SU-DHL-6 (cell line): ENCODE results near the gene ZNF280A.
"Not testable (repeated sequence)": the region's sequence is repeated elsewhere in the genome, so short reads cannot be mapped to it uniquely, and the experiment has no call there.

Experiments
- H2AFZ ChIP-seq: fragments of 200-600 bp; sonication (generic); 2 replicates; pipeline ENCODE4 v1.6.1; 2014; ENCODE audit warnings: low read depth, mild to moderate bottlenecking, moderate library complexity, mixed read lengths, antibody characterized with exemption, low read length; ENCODE audit not compliant: severe bottlenecking
- H3F3A ChIP-seq: fragments of 200-600 bp; shearing (Covaris generic); 2 replicates; pipeline ENCODE4 v1.6.0; 2016; ENCODE audit warnings: antibody characterized with exemption, mild to moderate bottlenecking; ENCODE audit not compliant: insufficient read depth
- H3K27ac ChIP-seq: fragments of 200-600 bp; sonication (generic); 2 replicates; pipeline ENCODE4 v1.5.1; 2016; ENCODE audit warnings: low read depth, mild to moderate bottlenecking, low read length, moderate library complexity, mixed read lengths
- H3K27me3 ChIP-seq: fragments of 200-600 bp; sonication (generic), shearing (Covaris generic); 2 replicates; pipeline ENCODE4 v1.6.0; 2014; ENCODE audit warnings: mild to moderate bottlenecking, low read length
- H3K36me3 ChIP-seq: fragments of 200-600 bp; sonication (generic); 2 replicates; pipeline ENCODE4 v1.6.1; 2014; ENCODE audit warnings: mild to moderate bottlenecking, low read length, mixed read lengths
- H3K4me2 ChIP-seq: fragments of 300-600, 200-600 bp; shearing (Covaris generic), sonication (generic); 2 replicates; pipeline ENCODE4 v1.6.0; 2014; ENCODE audit warnings: low read length, low read depth, mild to moderate bottlenecking; ENCODE audit not compliant: poor library complexity, severe bottlenecking
- H3K4me3 ChIP-seq: fragments of 200-600 bp; sonication (generic); 2 replicates; pipeline ENCODE4 v1.5.1; 2014; ENCODE audit warnings: antibody characterized with exemption, low read length, mild to moderate bottlenecking, mixed read lengths; ENCODE audit not compliant: insufficient read depth, poor library complexity, severe bottlenecking
- H3K79me2 ChIP-seq: fragments of 200-600 bp; sonication (generic); 2 replicates; pipeline ENCODE4 v1.6.1; 2014; ENCODE audit warnings: mild to moderate bottlenecking, low read length, moderate library complexity; ENCODE audit not compliant: insufficient read depth
- H3K9ac ChIP-seq: fragments of 200-600 bp; sonication (generic); 2 replicates; pipeline ENCODE4 v1.7.0; 2014; ENCODE audit warnings: mild to moderate bottlenecking, low read length
- H3K9me2 ChIP-seq: fragments of 200-600 bp; sonication (generic); replicated peaks from 2 replicates; pipeline ENCODE4 v1.6.1; 2014; ENCODE audit warnings: low read length; ENCODE audit not compliant: insufficient read depth
- H3K9me3 ChIP-seq: fragments of 200-600 bp; sonication (generic); 2 replicates; pipeline ENCODE4 v1.6.1; 2014; ENCODE audit warnings: low read length, mixed read lengths; ENCODE audit not compliant: insufficient read depth
- H4K20me1 ChIP-seq: fragments of 200-600 bp; sonication (generic); 2 replicates; pipeline ENCODE4 v1.6.1; 2014; ENCODE audit warnings: low read depth, mild to moderate bottlenecking, antibody characterized with exemption, low read length, moderate library complexity, mixed read lengths
- CTCF ChIP-seq: fragments of 200-600 bp; sonication (generic); IDR thresholded peaks from one replicate; pipeline ENCODE4 v1.5.1; 2017; ENCODE audit warnings: antibody characterized with exemption, mild to moderate bottlenecking, low read length, moderate library complexity; ENCODE audit not compliant: insufficient read depth, poor library complexity, severe bottlenecking
- EZH2phosphoT487 ChIP-seq: fragments of 200-600 bp; sonication (generic), shearing (Covaris generic); conservative IDR thresholded peaks from 2 replicates; pipeline ENCODE4 v1.6.1; 2018; ENCODE audit warnings: mild to moderate bottlenecking, antibody characterized with exemption, low read length, moderate library complexity, mixed read lengths

Gene ZNF280A

GRCh38 chr22:22512951-22513350 is 7.1 kb downstream of the ZNF280A start:
- H3K4me3 ChIP-seq = no peak overlapping the region
- no peaks in the 10 kb centered on the region for H4K20me1 ChIP-seq
- peaks cover 3% of the 10 kb centered on the region; the same call in 1 of the 2 replicates for H3K79me2 ChIP-seq
- H2AFZ ChIP-seq = no peak overlapping the region
- no peaks in the 10 kb centered on the region for H3K9me2 ChIP-seq
- no peaks in the 10 kb centered on the region for H3F3A ChIP-seq
- H3K4me2 ChIP-seq = no peak overlapping the region
- H3K36me3 ChIP-seq = no peaks in the 10 kb centered on the region
- H3K9me3 ChIP-seq = no peaks in the 10 kb centered on the region
- H3K27ac ChIP-seq = no peak overlapping the region
- no peak for TF ChIP-seq CTCF
- no peak for TF ChIP-seq EZH2phosphoT487
- H3K27me3 ChIP-seq = no peaks in the 10 kb centered on the region
- no peak overlapping the region for H3K9ac ChIP-seq

- H3K27ac ChIP-seq, H2AFZ ChIP-seq, H3K79me2 ChIP-seq, H3K36me3 ChIP-seq, H3K4me2 ChIP-seq, H3K4me3 ChIP-seq, H3K9me2 ChIP-seq, H4K20me1 ChIP-seq, H3K9me3 ChIP-seq, H3K9ac ChIP-seq, H3K27me3 ChIP-seq, H3F3A ChIP-seq: not testable (repeated sequence)
Measured at GRCh38 chr22:22510833-22511232, 9.2 kb downstream of the ZNF280A start.

- not testable (repeated sequence) for H4K20me1 ChIP-seq
Measured at GRCh38 chr22:22509912-22510311, 10.2 kb downstream of the ZNF280A start.

GRCh38 chr22:22508274-22509176 is 11.5 kb downstream of the ZNF280A start, which contains the start of gene ZNF280B:
ZNF280B (minus strand) TSS chr22:22508742; CDS start chr22:22489398, 19,344 bp downstream.
- Histone ChIP-seq H3K9me2 (no peaks in the 10 kb centered on the region), H3F3A (no peaks in the 10 kb centered on the region), H3K4me3 (peak within 1 kb of the TSS; percentile 77), H3K36me3 (no peaks in the 10 kb centered on the region), H3K27me3 (no peaks in the 10 kb centered on the region), H4K20me1 (no peaks in the 10 kb centered on the region), H3K4me2 (peak within 1 kb of the TSS; percentile 81), H3K27ac (no peak within 1 kb of the TSS), H3K79me2 (peaks cover 6% of the 10 kb centered on the region; the same call in 1 of the 2 replicates), H2AFZ (peak within 1 kb of the TSS; percentile 94), H3K9ac (peak within 1 kb of the TSS; percentile 79), H3K9me3 (no peaks in the 10 kb centered on the region)
- no peak for TF ChIP-seq EZH2phosphoT487
- peak; percentile 24 for TF ChIP-seq CTCF

More at GRCh38 chr22:22509912-22510311, 10.2 kb downstream of the ZNF280A start:
- H3K4me2 ChIP-seq, H3F3A ChIP-seq, H3K9me2 ChIP-seq, H2AFZ ChIP-seq, H3K27ac ChIP-seq, H3K4me3 ChIP-seq, H3K9me3 ChIP-seq, H3K36me3 ChIP-seq, H3K79me2 ChIP-seq, H3K9ac ChIP-seq, H3K27me3 ChIP-seq: not testable (repeated sequence)
